Testis (tissue), 3 donors: ENCODE data around the gene AGFG2. TPM values are rescaled to one million over a fixed set of nuclear protein-coding genes. Genes with fewer than 3 reads are reported as not detected.

Source experiments
- DNase-seq: peaks from one replicate; pipeline ENCODE4 v3.0.0-alpha.2; 2019
- H3K27ac ChIP-seq, 2 donors: fragments of 200-600 bp; sonication (generic); one replicate each; pipeline ENCODE4 v1.5.1; 2019
- H3K27me3 ChIP-seq: fragments of 200-600 bp; sonication (generic); one replicate; pipeline ENCODE4 v1.5.1; 2019
- H3K36me3 ChIP-seq: fragments of 200-600 bp; sonication (generic); one replicate; pipeline ENCODE4 v1.5.1; 2017; ENCODE audit warnings: low read depth; ENCODE audit errors: missing control alignments
- H3K4me1 ChIP-seq: fragments of 200-600 bp; sonication (generic); one replicate; pipeline ENCODE4 v1.5.1; 2019
- H3K4me3 ChIP-seq, 2 donors: fragments of 200-600 bp; sonication (generic); one replicate each; pipeline ENCODE4 v1.5.1; 2017 to 2019
- H3K9me3 ChIP-seq: fragments of 200-600 bp; sonication (generic); one replicate; pipeline ENCODE4 v1.5.1; 2017
- CTCF ChIP-seq, 3 experiments: fragments of 450-650 bp in 2 of 3; fragments of 200-600 bp in 1 of 3; sonication (generic) in 1 of 3; IDR thresholded peaks; one replicate each; pipeline ENCODE4 v1.5.1; 2016 to 2019; ENCODE audit warnings: antibody characterized with exemption in 3 of 3, mild to moderate bottlenecking in 2 of 3, moderate library complexity in 1 of 3
- POLR2A ChIP-seq: fragments of 450-650 bp; IDR thresholded peaks from one replicate; pipeline ENCODE4 v1.6.1; 2017; ENCODE audit warnings: antibody characterized with exemption, mild to moderate bottlenecking, moderate library complexity
- WGBS, 2 donors: methylation state at CpG; one replicate each; pipeline ENCODE4 v1.1.5; 2018; 5-methylcytosine and 5-hydroxymethylcytosine counted together
- intact Hi-C: fragments of 100-400 bp; cut with DNase I; formaldehyde crosslinking; loops from one replicate; pipeline ENCODE4 v1.15.1; 2023; ENCODE audit warnings: low total_unique reads
- polyA plus RNA-seq: library from polyadenylated mRNA; stranded (reverse); fragments of 350-450 nt; fragmentation: Illumina TruSeq; extraction: RNeasy Lipid Tissue Mini Kit (QIAGEN cat#74804); gene quantifications from one replicate; pipeline ENCODE4 v1.2.3, GENCODE V29; 2014; ENCODE audit warnings: low read depth, low replicate concordance; ENCODE audit not compliant: insufficient read depth
- total RNA-seq, 2 donors: library from RNA; depleted of rRNA; stranded (reverse); fragments of >200 nt; gene quantifications; one replicate each; pipeline ENCODE4 v1.2.3, GENCODE V29; 2016

Gene AGFG2
- total and polyA plus RNA-seq, 3 donors from 2014 or later = 51.4 to 67.2 (median 62.0) TPM

DNA sequence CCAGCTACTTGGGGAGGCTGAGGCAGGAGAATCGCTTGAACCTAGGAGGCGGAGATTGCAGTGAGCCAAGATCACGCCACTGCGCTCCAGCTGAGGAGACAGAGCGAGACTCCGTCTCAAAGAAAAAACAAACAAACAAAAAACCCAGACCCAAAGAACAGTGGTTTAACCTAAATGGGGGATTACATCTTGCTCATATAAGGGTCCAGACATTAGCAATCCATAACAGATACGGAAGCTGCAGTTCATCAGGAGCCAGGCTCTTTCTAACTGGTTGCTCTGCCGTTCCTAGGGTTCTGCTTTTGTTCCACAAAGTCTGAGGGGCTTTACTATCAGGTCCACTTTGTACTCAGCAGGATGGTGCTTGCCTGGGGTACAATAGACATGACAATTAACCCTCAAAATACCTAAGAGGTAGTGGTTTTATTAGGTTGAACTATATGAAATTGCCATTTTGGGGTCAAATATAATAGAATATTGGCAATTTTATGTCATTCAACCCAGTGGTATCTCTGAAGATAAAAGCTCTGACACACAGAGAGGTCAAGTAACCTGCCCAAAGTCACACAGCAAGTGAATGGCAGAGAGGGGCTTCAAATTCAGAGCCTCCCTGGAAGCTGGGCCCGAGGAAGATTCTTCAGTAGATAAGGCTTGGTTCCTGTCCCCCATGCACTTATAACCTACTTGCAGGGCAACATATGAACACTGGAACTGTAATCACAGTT, 34.0 kb upstream of the AGFG2 start:
- no peak overlapping the region for H3K27ac ChIP-seq
- no peaks in the 10 kb centered on the region for H3K36me3 ChIP-seq
- no peaks in the 10 kb centered on the region for H3K9me3 ChIP-seq
- intact Hi-C loops = no loop called here
- DNase-seq = no peak
- no peak overlapping the region for H3K4me3 ChIP-seq
- 93 to 97% methylated on average over 9 of the region's 9 CpGs for WGBS, 2 donors
- TF ChIP-seq POLR2A (no peak), CTCF (IDR thresholded peaks at IDR 0.05) (no peak)
- H3K4me1 ChIP-seq = peaks cover 12% of the 10 kb centered on the region
- no peaks in the 10 kb centered on the region for H3K27me3 ChIP-seq

- Histone ChIP-seq H3K27ac (no peak overlapping the region), H3K4me3 (no peak overlapping the region), H3K36me3 (no peaks in the 10 kb centered on the region), H3K9me3 (no peaks in the 10 kb centered on the region), H3K4me1 (peaks cover 12% of the 10 kb centered on the region), H3K27me3 (no peaks in the 10 kb centered on the region)
- intact Hi-C loops = no loop called here
- DNase-seq = no peak
- 66 to 73% methylated on average over 8 of the region's 8 CpGs for WGBS, 2 donors
- TF ChIP-seq CTCF (IDR thresholded peaks at IDR 0.05) (no peak), POLR2A (no peak)
Observed at GRCh38 chr7:100506356-100506923, 32.6 kb upstream of the AGFG2 start.

GRCh38 chr7:100509231-100509630, 29.8 kb upstream of the AGFG2 start:
- Histone ChIP-seq H3K27ac (peak overlapping the region; percentile 78 to 84), H3K4me3 (no peak overlapping the region), H3K27me3 (no peaks in the 10 kb centered on the region), H3K4me1 (peaks cover 12% of the 10 kb centered on the region), H3K36me3 (no peaks in the 10 kb centered on the region), H3K9me3 (no peaks in the 10 kb centered on the region)
- WGBS, 2 donors = 41 to 46% methylated on average over 7 to 15 of the region's 15 CpGs
- intact Hi-C loops = no loop called here
- DNase-seq = peak; percentile 90
- no peak for TF ChIP-seq CTCF (IDR thresholded peaks at IDR 0.05)
- no peak for TF ChIP-seq POLR2A

DNA sequence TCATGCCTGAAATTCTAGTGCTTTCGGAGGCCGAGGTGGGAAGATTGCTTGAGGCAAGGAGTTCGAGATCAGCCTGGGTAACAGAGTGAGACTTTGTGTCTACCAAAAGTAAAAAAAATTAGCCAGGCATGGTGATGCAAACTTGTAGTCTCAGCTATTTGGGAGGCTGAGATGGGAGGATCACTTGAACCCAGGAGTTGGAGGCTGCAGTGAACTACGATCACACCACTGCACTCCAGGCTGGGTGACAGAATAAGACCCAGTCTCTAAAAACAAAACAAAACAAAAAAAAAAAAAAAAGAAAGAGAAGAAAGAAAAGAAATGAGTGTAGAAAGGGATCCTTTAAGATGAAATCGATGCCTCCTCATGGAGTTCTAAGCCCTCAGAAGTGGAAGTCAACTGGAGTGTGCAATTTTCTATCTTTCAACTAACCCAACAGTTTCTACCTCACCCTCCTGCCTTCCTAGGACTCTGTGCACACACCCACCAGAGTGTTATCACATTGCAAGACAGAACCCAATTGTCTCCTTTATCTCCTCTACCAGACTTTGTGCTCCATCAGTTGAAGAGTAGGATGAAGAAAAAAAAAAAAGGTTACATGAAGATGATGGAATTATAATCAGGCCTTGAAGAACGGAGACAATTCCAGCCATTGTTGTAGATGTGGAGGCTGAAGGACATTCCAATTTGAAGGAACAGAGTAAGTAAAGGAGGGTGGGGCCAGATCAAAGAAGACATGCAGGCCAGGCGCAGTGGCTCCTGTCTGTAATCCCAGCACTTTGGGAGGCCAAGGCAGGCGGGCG, 28.4 kb upstream of the AGFG2 start:
- intact Hi-C loops = no loop called here
- Histone ChIP-seq H3K4me3 (no peak overlapping the region), H3K9me3 (no peaks in the 10 kb centered on the region), H3K4me1 (peaks cover 14% of the 10 kb centered on the region), H3K27me3 (no peaks in the 10 kb centered on the region), H3K27ac (peak overlapping the region; percentile 78 to 84), H3K36me3 (no peaks in the 10 kb centered on the region)
- DNase-seq = peak; percentile 76
- WGBS, 2 donors = 70 to 81% methylated on average over 9 of the region's 9 CpGs
- TF ChIP-seq CTCF (IDR thresholded peaks at IDR 0.05) (no peak), POLR2A (no peak)
